ENCODE measurements around the gene TSR3.

Gene TSR3

GRCh38 chr16:1351582-1352362, at the start of gene TSR3, which contains the start of gene GNPTG:
Gene TSR3, minus strand, starts transcription at chr16:1351878. Its CDS starts 74 bp downstream, at chr16:1351804.
Gene GNPTG, plus strand, starts transcription at chr16:1351931. Its CDS starts 35 bp downstream, at chr16:1351966.
- DNase-seq = peak; percentile 84

- DNase-seq = no peak
Observed at GRCh38 chr16:1401061-1401757, 49.5 kb upstream of the TSR3 start.

GRCh38 chr16:1398826-1399581, 47.3 kb upstream of the TSR3 start:
- DNase-seq = no peak

- DNase-seq = no peak
Observed at GRCh38 chr16:1398351-1398750, 46.7 kb upstream of the TSR3 start.

- no peak for DNase-seq
Observed at GRCh38 chr16:1397779-1398178, 46.1 kb upstream of the TSR3 start.

GRCh38 chr16:1395444-1396031, 43.9 kb upstream of the TSR3 start:
- no peak for DNase-seq

- no peak for DNase-seq
Observed at GRCh38 chr16:1394367-1394951, 42.8 kb upstream of the TSR3 start.

- no peak for DNase-seq
Observed at GRCh38 chr16:1393613-1394176, 42.0 kb upstream of the TSR3 start.

GRCh38 chr16:1392826-1393225, 41.1 kb upstream of the TSR3 start:
- no peak for DNase-seq

GRCh38 chr16:1390239-1390779, 38.6 kb upstream of the TSR3 start:
- no peak for DNase-seq

- DNase-seq = no peak
Observed at GRCh38 chr16:1389762-1390161, 38.1 kb upstream of the TSR3 start.

GRCh38 chr16:1387331-1387730, 35.7 kb upstream of the TSR3 start:
- DNase-seq = no peak

GRCh38 chr16:1385232-1385631, 33.6 kb upstream of the TSR3 start:
- no peak for DNase-seq

- DNase-seq = no peak
Observed at GRCh38 chr16:1383556-1383955, 31.9 kb upstream of the TSR3 start.

- no peak for DNase-seq
Observed at GRCh38 chr16:1381612-1382406, 30.1 kb upstream of the TSR3 start.

- no peak for DNase-seq
Observed at GRCh38 chr16:1380195-1380594, 28.5 kb upstream of the TSR3 start.

- DNase-seq = peak; percentile 81
Observed at GRCh38 chr16:1379304-1380076, 27.8 kb upstream of the TSR3 start.

GRCh38 chr16:1378804-1379303, 27.2 kb upstream of the TSR3 start:
- peak; percentile 78 for DNase-seq

- DNase-seq = no peak
Observed at GRCh38 chr16:1378087-1378803, 26.6 kb upstream of the TSR3 start.

Data from stimulated activated CD4-positive, alpha-beta T cell treated with anti-CD3 and anti-CD28 coated beads, Interleukin-4, amount 100 ng/mL, for 1 hour (primary cell).